Measurements from ENCODE around the gene CAMK1G.

The CAMK1G gene

GRCh38 chr1:209583408-209583807, at the start of gene CAMK1G:
Gene CAMK1G (plus strand): TSS chr1:209583714. CDS start chr1:209594984, 11,270 bp downstream.
- in situ Hi-C loops (cut with MboI; ENCODE audit: low sequenced_read_pairs), result no loop called here

GRCh38 chr1:209534496-209535250, 48.8 kb upstream of the CAMK1G start:
- in situ Hi-C loops (cut with MboI; ENCODE audit: low sequenced_read_pairs), result no loop called here

- in situ Hi-C loops (cut with MboI; ENCODE audit: low sequenced_read_pairs), result no loop called here
Measured at GRCh38 chr1:209536843-209537242, 46.7 kb upstream of the CAMK1G start.

GRCh38 chr1:209537336-209538114, 46.0 kb upstream of the CAMK1G start:
- in situ Hi-C loops (cut with MboI; ENCODE audit: low sequenced_read_pairs), result no loop called here

- in situ Hi-C loops (cut with MboI; ENCODE audit: low sequenced_read_pairs), result no loop called here
Measured at GRCh38 chr1:209539576-209539975, 43.9 kb upstream of the CAMK1G start.

- in situ Hi-C loops (cut with MboI; ENCODE audit: low sequenced_read_pairs), result no loop called here
Measured at GRCh38 chr1:209542585-209542984, 40.9 kb upstream of the CAMK1G start.

- in situ Hi-C loops (cut with MboI; ENCODE audit: low sequenced_read_pairs), result no loop called here
Measured at GRCh38 chr1:209544098-209544497, 39.4 kb upstream of the CAMK1G start.

- in situ Hi-C loops (cut with MboI; ENCODE audit: low sequenced_read_pairs), result no loop called here
Measured at GRCh38 chr1:209545423-209545822, 38.1 kb upstream of the CAMK1G start.

GRCh38 chr1:209546390-209547085, 37.0 kb upstream of the CAMK1G start:
- in situ Hi-C loops (cut with MboI; ENCODE audit: low sequenced_read_pairs), result no loop called here

GRCh38 chr1:209547626-209548025, 35.9 kb upstream of the CAMK1G start:
- in situ Hi-C loops (cut with MboI; ENCODE audit: low sequenced_read_pairs), result no loop called here

GRCh38 chr1:209549443-209550205, 33.9 kb upstream of the CAMK1G start:
- in situ Hi-C loops (cut with MboI; ENCODE audit: low sequenced_read_pairs), result no loop called here

GRCh38 chr1:209550519-209550918, 33.0 kb upstream of the CAMK1G start:
- in situ Hi-C loops (cut with MboI; ENCODE audit: low sequenced_read_pairs), result no loop called here

GRCh38 chr1:209552406-209553264, 30.9 kb upstream of the CAMK1G start:
- in situ Hi-C loops (cut with MboI; ENCODE audit: low sequenced_read_pairs), result no loop called here

GRCh38 chr1:209554761-209555611, 28.5 kb upstream of the CAMK1G start:
- in situ Hi-C loops (cut with MboI; ENCODE audit: low sequenced_read_pairs), result no loop called here

- in situ Hi-C loops (cut with MboI; ENCODE audit: low sequenced_read_pairs), result no loop called here
Measured at GRCh38 chr1:209556162-209556690, 27.3 kb upstream of the CAMK1G start.

GRCh38 chr1:209557221-209557620, 26.3 kb upstream of the CAMK1G start:
- in situ Hi-C loops (cut with MboI; ENCODE audit: low sequenced_read_pairs), result no loop called here

GRCh38 chr1:209560529-209560928, 23.0 kb upstream of the CAMK1G start:
- in situ Hi-C loops (cut with MboI; ENCODE audit: low sequenced_read_pairs), result no loop called here

- in situ Hi-C loops (cut with MboI; ENCODE audit: low sequenced_read_pairs), result no loop called here
Measured at GRCh38 chr1:209560952-209561351, 22.6 kb upstream of the CAMK1G start.

- in situ Hi-C loops (cut with MboI; ENCODE audit: low sequenced_read_pairs), result no loop called here
Measured at GRCh38 chr1:209561532-209561931, 22.0 kb upstream of the CAMK1G start.

All from HL-60/S4 treated with phorbol 12-myristate 13-acetate at 8.2 ng/mL for 4 days and 3 days (cell line).